SK-N-SH (cell line): ENCODE results near the gene PIN1. TPM values are rescaled to one million over a fixed set of nuclear protein-coding genes. Genes with fewer than 3 reads are reported as not detected.

ENCODE experiments used
- CTCF ChIA-PET: fragments of 300-600, 350-600 bp; formaldehyde crosslinking; extraction: SDS; loops from one replicate; lab custom pipeline; 2021; lab: Yijun Ruan, JAX
- POLR2A ChIA-PET: fragments of 350-600 bp; sonication (Branson Sonifier 250); formaldehyde crosslinking; extraction: SDS; loops from one replicate; lab custom pipeline; 2020; ENCODE audit warnings: antibody characterized with exemption, inconsistent platforms; lab: Yijun Ruan, JAX
- DNase-seq: peaks from one replicate; pipeline ENCODE4 v3.0.0; 2012
- H2AFZ ChIP-seq: fragments of 200-600 bp; sonication (generic); 2 replicates; pipeline ENCODE4 v1.8.1; 2016; ENCODE audit warnings: antibody characterized with exemption, mild to moderate bottlenecking, low read depth
- H3F3A ChIP-seq: fragments of 200-600 bp; sonication (generic); replicated peaks from 2 replicates; pipeline ENCODE3; 2016; ENCODE audit warnings: antibody characterized with exemption, mild to moderate bottlenecking; ENCODE audit not compliant: insufficient read depth
- H3K27ac ChIP-seq, 2 experiments: fragments of 200-500 bp in 1 of 2; fragments of 200-600 bp in 1 of 2; sonication (Bioruptor generic) in 1 of 2; sonication (generic), shearing (Covaris generic) in 1 of 2; 2 replicates each; pipeline versions ENCODE4 v1.5.1 to v1.6.1; 2014 to 2016; ENCODE audit warnings: low read depth in 2 of 2, inconsistent platforms in 1 of 2, low read length in 1 of 2, mild to moderate bottlenecking in 1 of 2, mixed read lengths in 1 of 2
- H3K27me3 ChIP-seq: fragments of 200-600 bp; sonication (generic), shearing (Covaris generic); 2 replicates; pipeline ENCODE4 v1.6.1; 2016; ENCODE audit warnings: mixed run types; ENCODE audit not compliant: insufficient read depth
- H3K36me3 ChIP-seq, 2 experiments: fragments of 200-500 bp in 1 of 2; fragments of 200-600 bp in 1 of 2; sonication (Bioruptor generic) in 1 of 2; sonication (generic) in 1 of 2; replicated peaks in 1 of 2; 2 replicates each; pipeline versions ENCODE3 to v1.5.1; 2014 to 2016; ENCODE audit warnings: low read length in 1 of 2, mild to moderate bottlenecking in 1 of 2; ENCODE audit not compliant: insufficient read depth in 2 of 2, control insufficient read depth in 1 of 2
- H3K4me1 ChIP-seq, 2 experiments: fragments of 200-500 bp in 1 of 2; fragments of 200-600 bp in 1 of 2; sonication (Bioruptor generic) in 1 of 2; sonication (generic), shearing (Covaris generic) in 1 of 2; 2 replicates each; pipeline versions ENCODE4 v1.5.1 to v1.6.1; 2014 to 2016; ENCODE audit warnings: low read depth in 1 of 2, low read length in 1 of 2, mixed run types in 1 of 2; ENCODE audit not compliant: insufficient read depth in 2 of 2, control insufficient read depth in 1 of 2
- H3K4me2 ChIP-seq: fragments of 200-600 bp; sonication (generic), shearing (Covaris generic); 2 replicates; pipeline ENCODE4 v1.6.1; 2017; ENCODE audit warnings: mixed run types
- H3K4me3 ChIP-seq, 2 experiments: fragments of 200-500 bp in 1 of 2; fragments of 200-600 bp in 1 of 2; sonication (Bioruptor generic) in 1 of 2; sonication (generic), shearing (Covaris generic) in 1 of 2; 2 replicates each; pipeline versions ENCODE4 v1.5.1 to v1.8.1; 2014 to 2016; ENCODE audit warnings: low read depth in 2 of 2, inconsistent platforms in 1 of 2, low read length in 1 of 2, mild to moderate bottlenecking in 1 of 2, mixed read lengths in 1 of 2, moderate library complexity in 1 of 2
- H3K79me2 ChIP-seq: fragments of 200-600 bp; sonication (generic); 2 replicates; pipeline ENCODE4 v1.8.1; 2017; ENCODE audit warnings: mild to moderate bottlenecking; ENCODE audit not compliant: insufficient read depth
- H3K9ac ChIP-seq: fragments of 200-600 bp; sonication (generic); 2 replicates; pipeline ENCODE4 v1.6.1; 2017; ENCODE audit warnings: mixed run types
- H3K9me2 ChIP-seq: fragments of 200-600 bp; sonication (generic); 2 replicates; pipeline ENCODE4 v1.6.1; 2017; ENCODE audit warnings: mixed run types
- H3K9me3 ChIP-seq: fragments of 200-600 bp; sonication (generic); 2 replicates; pipeline ENCODE4 v1.6.1; 2017; ENCODE audit warnings: mixed run types, mild to moderate bottlenecking, moderate library complexity
- H4K20me1 ChIP-seq: fragments of 200-600 bp; sonication (generic); 2 replicates; pipeline ENCODE4 v1.6.1; 2017; ENCODE audit warnings: mild to moderate bottlenecking, mixed run types; ENCODE audit not compliant: insufficient read depth
- EP300 ChIP-seq, 2 experiments: IDR thresholded peaks; 2 replicates each; pipeline versions ENCODE4 v1.4.0 to v1.6.1; 2012; ENCODE audit warnings: borderline replicate concordance in 1 of 2, low read depth in 1 of 2, low read length in 1 of 2
- EZH2phosphoT487 ChIP-seq: fragments of 200-600 bp; sonication (generic); IDR thresholded peaks from 2 replicates; pipeline ENCODE4 v1.6.1; 2017; ENCODE audit warnings: low read depth, mixed run types, mild to moderate bottlenecking, antibody characterized with exemption, moderate library complexity, borderline replicate concordance
- FOXM1 ChIP-seq: IDR thresholded peaks from 2 replicates; pipeline ENCODE4 v1.4.0; 2012; ENCODE audit warnings: low read depth, mild to moderate bottlenecking
- GATA2 ChIP-seq: sonication (generic); formaldehyde crosslinking; IDR thresholded peaks from 2 replicates; pipeline ENCODE4 v1.5.0; 2020; ENCODE audit warnings: mild to moderate bottlenecking, missing genetic modification reagents
- JUND ChIP-seq: IDR thresholded peaks from 2 replicates; pipeline ENCODE4 v1.4.0; 2012
- MEF2A ChIP-seq: IDR thresholded peaks from 2 replicates; pipeline ENCODE4 v1.4.0; 2012; ENCODE audit warnings: low read depth, borderline replicate concordance
- NRF1 ChIP-seq: IDR thresholded peaks from 2 replicates; pipeline ENCODE4 v1.6.1; 2012; ENCODE audit warnings: low read depth, mild to moderate bottlenecking, low read length
- RAD21 ChIP-seq: IDR thresholded peaks from 2 replicates; pipeline ENCODE4 v1.6.1; 2012; ENCODE audit warnings: mild to moderate bottlenecking, low read length
- SIN3A ChIP-seq: IDR thresholded peaks from 2 replicates; pipeline ENCODE4 v1.6.1; 2012; ENCODE audit warnings: low read depth, mild to moderate bottlenecking, low read length, moderate library complexity, borderline replicate concordance
- SMC3 ChIP-seq: IDR thresholded peaks from 2 replicates; pipeline ENCODE4 v1.6.1; 2012; ENCODE audit warnings: low read depth, low read length, improper control_type of control experiment
- YY1 ChIP-seq: IDR thresholded peaks from 2 replicates; pipeline ENCODE4 v1.4.0; 2012; ENCODE audit warnings: low read depth, mild to moderate bottlenecking
- WGBS: methylation state at CpG from one replicate; pipeline ENCODE4 v1.1.6; 2017; ENCODE audit warnings: low lambda C conversion rate; 5-methylcytosine and 5-hydroxymethylcytosine counted together
- polyA plus RNA-seq, 3 experiments: library from polyadenylated mRNA; depleted of rRNA; stranded (reverse); fragments of >200 nt; gene quantifications; 2 replicates each; pipeline ENCODE4 v1.2.3, GENCODE V29; 2012
- TF ChIP-seq, protein P1 (sequence below): fragments of 150-350 bp; IDR thresholded peaks from 2 replicates; pipeline ENCODE4 v1.6.1; 2017; ENCODE audit warnings: antibody characterized with exemption, low read length, low read depth, borderline replicate concordance
- TF ChIP-seq, protein P2 (sequence below): fragments of 200-600 bp; sonication (generic); IDR thresholded peaks from 2 replicates; pipeline ENCODE4 v1.6.1; 2017; ENCODE audit warnings: antibody characterized with exemption, mild to moderate bottlenecking, moderate library complexity
- TF ChIP-seq, protein P3 (sequence below): IDR thresholded peaks from 2 replicates; pipeline ENCODE4 v1.4.0; 2012; ENCODE audit warnings: low read depth, borderline replicate concordance
- TF ChIP-seq, protein P4 (sequence below): IDR thresholded peaks from 2 replicates; pipeline ENCODE4; 2012
- TF ChIP-seq, protein P5 (sequence below): IDR thresholded peaks from 2 replicates; pipeline ENCODE4 v1.4.0; 2012; ENCODE audit warnings: low read depth, borderline replicate concordance

PIN1 gene
- polyA plus RNA-seq, 1 of the 3 experiments (the other 2 are of a cell fraction) = 148 TPM

DNA sequence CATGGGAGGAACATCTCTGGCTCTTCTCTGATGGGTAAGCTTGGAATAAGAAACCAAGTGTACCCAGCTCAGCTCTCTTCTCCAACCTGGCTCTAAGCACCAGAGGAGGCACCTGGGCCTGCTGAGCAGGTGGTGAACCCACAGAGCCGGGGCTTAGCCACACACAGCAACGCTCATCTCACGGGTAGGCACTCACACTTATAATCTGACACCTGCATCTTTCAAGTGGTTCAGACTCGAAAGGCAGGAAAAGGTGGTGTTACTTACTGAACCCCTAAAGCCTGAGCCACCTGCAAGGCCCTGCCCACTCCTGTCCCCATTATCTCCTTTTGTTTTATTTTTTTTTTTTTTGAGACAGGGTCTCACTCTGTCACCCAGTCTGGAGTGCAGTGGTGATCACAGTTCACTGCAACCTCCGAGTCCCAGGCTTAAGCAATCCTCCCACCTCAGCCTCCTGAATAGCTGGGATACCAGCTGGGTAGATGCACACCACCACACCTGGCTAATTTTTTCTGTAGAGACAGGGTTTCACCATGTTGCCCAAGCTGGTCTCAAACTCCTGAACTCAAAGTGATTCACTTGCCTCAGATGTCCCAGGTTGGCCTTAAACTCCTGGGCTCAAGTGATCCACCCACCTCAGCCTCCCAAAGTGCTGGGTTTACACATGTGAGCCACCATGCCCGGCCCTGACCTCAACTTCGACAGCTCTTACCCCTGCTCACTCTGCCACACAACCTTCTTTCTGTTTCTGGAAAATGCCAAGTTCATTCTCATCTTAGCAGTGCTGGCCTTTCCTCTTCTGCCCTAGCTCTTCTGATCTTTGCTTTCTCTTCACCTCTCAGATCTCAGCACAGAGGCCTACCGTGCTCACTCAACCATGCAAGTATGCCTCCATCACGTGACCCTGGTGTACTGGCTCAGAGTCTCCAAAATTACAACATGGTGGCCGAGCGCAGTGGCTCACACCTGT lies 26.0 kb upstream of the PIN1 start:
- ChIA-PET CTCF (interaction anchor here (2.2 kb wide), 1 partner anchor 13 kb away, joined by 9 read pairs; no protein-coding TSS in a partner anchor), POLR2A (no interaction called here)
- H2AFZ ChIP-seq = no peak overlapping the region
- H4K20me1 ChIP-seq = no peaks in the 10 kb centered on the region
- H3K36me3 ChIP-seq = peaks cover 15 to 18% of the 10 kb centered on the region in 2 experiments
- no peak overlapping the region for H3K27ac ChIP-seq
- no peak for TF ChIP-seq MEF2A
- TF ChIP-seq RAD21 = no peak
- no peak for TF ChIP-seq JUND
- TF ChIP-seq, protein P1, sequence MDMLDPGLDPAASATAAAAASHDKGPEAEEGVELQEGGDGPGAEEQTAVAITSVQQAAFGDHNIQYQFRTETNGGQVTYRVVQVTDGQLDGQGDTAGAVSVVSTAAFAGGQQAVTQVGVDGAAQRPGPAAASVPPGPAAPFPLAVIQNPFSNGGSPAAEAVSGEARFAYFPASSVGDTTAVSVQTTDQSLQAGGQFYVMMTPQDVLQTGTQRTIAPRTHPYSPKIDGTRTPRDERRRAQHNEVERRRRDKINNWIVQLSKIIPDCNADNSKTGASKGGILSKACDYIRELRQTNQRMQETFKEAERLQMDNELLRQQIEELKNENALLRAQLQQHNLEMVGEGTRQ = no peak
- no peak for TF ChIP-seq SIN3A
- TF ChIP-seq YY1 = no peak
- no peak for TF ChIP-seq EP300 (IDR thresholded peaks at IDR 0.05; ENCODE audit: borderline replicate concordance in 1 of 2, low read depth in 1 of 2, low read length in 1 of 2)
- TF ChIP-seq FOXM1 = no peak
- TF ChIP-seq, protein P2, sequence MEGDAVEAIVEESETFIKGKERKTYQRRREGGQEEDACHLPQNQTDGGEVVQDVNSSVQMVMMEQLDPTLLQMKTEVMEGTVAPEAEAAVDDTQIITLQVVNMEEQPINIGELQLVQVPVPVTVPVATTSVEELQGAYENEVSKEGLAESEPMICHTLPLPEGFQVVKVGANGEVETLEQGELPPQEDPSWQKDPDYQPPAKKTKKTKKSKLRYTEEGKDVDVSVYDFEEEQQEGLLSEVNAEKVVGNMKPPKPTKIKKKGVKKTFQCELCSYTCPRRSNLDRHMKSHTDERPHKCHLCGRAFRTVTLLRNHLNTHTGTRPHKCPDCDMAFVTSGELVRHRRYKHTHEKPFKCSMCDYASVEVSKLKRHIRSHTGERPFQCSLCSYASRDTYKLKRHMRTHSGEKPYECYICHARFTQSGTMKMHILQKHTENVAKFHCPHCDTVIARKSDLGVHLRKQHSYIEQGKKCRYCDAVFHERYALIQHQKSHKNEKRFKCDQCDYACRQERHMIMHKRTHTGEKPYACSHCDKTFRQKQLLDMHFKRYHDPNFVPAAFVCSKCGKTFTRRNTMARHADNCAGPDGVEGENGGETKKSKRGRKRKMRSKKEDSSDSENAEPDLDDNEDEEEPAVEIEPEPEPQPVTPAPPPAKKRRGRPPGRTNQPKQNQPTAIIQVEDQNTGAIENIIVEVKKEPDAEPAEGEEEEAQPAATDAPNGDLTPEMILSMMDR = no peak
- TF ChIP-seq EZH2phosphoT487 = no peak
- no peak for TF ChIP-seq SMC3
- TF ChIP-seq NRF1 = no peak
- no peaks in the 10 kb centered on the region for H3F3A ChIP-seq
- no peak for DNase-seq
- H3K4me2 ChIP-seq = no peak overlapping the region
- H3K27me3 ChIP-seq = no peaks in the 10 kb centered on the region
- no peak overlapping the region for H3K4me3 ChIP-seq
- 89% methylated on average over 11 of the region's 11 CpGs for WGBS
- H3K79me2 ChIP-seq = peaks cover 27% of the 10 kb centered on the region
- H3K9me3 ChIP-seq = no peaks in the 10 kb centered on the region
- no peaks in the 10 kb centered on the region for H3K4me1 ChIP-seq
- no peaks in the 10 kb centered on the region for H3K9me2 ChIP-seq
- H3K9ac ChIP-seq = no peak overlapping the region

DNA sequence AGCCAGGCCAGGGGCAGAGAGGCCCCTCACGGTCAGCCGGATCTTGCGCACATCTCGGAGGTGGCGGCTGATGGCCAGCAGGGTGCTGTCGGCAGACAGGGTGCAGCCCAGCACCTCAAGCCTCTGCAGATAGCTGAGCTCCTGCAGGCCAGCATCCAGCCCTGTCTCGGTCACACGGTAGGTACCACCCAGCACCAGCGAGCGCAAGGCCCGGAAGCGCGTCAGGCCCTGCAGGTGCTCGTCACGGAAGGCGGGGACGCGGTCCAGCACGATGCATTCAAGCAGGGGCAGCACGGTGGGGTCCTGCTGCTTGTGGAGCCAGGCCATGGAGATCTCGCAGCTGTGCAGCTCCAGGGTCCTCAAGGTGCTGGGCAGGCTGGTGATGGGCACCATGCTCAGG lies 24.0 kb upstream of the PIN1 start:
- no peak for DNase-seq
- Histone ChIP-seq H3K9ac (no peak overlapping the region), H4K20me1 (no peaks in the 10 kb centered on the region), H3K9me3 (no peaks in the 10 kb centered on the region), H3K4me2 (no peak overlapping the region), H3K79me2 (peaks cover 46% of the 10 kb centered on the region), H3F3A (no peaks in the 10 kb centered on the region), H3K4me3 (no peak overlapping the region), H3K4me1 (no peaks in the 10 kb centered on the region), H3K27ac (no peak overlapping the region), H3K27me3 (no peaks in the 10 kb centered on the region), H2AFZ (no peak overlapping the region), H3K9me2 (no peaks in the 10 kb centered on the region), H3K36me3 (peaks cover 15 to 24% of the 10 kb centered on the region in 2 experiments)
- 98% methylated on average over 16 of the region's 21 CpGs for WGBS
- CTCF ChIA-PET = interaction anchor here (1.2 kb wide), 1 partner anchor 15 kb away, joined by 6 read pairs; no protein-coding TSS in a partner anchor
- TF ChIP-seq, protein P3, sequence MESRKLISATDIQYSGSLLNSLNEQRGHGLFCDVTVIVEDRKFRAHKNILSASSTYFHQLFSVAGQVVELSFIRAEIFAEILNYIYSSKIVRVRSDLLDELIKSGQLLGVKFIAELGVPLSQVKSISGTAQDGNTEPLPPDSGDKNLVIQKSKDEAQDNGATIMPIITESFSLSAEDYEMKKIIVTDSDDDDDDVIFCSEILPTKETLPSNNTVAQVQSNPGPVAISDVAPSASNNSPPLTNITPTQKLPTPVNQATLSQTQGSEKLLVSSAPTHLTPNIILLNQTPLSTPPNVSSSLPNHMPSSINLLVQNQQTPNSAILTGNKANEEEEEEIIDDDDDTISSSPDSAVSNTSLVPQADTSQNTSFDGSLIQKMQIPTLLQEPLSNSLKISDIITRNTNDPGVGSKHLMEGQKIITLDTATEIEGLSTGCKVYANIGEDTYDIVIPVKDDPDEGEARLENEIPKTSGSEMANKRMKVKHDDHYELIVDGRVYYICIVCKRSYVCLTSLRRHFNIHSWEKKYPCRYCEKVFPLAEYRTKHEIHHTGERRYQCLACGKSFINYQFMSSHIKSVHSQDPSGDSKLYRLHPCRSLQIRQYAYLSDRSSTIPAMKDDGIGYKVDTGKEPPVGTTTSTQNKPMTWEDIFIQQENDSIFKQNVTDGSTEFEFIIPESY = no peak
- TF ChIP-seq, protein P4, sequence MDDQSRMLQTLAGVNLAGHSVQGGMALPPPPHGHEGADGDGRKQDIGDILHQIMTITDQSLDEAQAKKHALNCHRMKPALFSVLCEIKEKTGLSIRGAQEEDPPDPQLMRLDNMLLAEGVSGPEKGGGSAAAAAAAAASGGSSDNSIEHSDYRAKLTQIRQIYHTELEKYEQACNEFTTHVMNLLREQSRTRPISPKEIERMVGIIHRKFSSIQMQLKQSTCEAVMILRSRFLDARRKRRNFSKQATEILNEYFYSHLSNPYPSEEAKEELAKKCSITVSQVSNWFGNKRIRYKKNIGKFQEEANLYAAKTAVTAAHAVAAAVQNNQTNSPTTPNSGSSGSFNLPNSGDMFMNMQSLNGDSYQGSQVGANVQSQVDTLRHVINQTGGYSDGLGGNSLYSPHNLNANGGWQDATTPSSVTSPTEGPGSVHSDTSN = no peak
- TF ChIP-seq, protein P5, sequence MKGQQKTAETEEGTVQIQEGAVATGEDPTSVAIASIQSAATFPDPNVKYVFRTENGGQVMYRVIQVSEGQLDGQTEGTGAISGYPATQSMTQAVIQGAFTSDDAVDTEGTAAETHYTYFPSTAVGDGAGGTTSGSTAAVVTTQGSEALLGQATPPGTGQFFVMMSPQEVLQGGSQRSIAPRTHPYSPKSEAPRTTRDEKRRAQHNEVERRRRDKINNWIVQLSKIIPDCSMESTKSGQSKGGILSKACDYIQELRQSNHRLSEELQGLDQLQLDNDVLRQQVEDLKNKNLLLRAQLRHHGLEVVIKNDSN = no peak
- TF ChIP-seq GATA2 = no peak
- POLR2A ChIA-PET = no interaction called here
